ENCODE measurements around the gene PPP1R12B. TPM values are rescaled to one million over a fixed set of nuclear protein-coding genes. Genes with fewer than 3 reads are reported as not detected.
A peak's percentile ranks its signal among the peaks of the same experiment; 100 is the strongest.

PPP1R12B gene
- total and polyA plus RNA-seq, 2 experiments from 2014 or later = 13.2 to 13.8 TPM

GRCh38 chr1:202376247-202376646, 27.7 kb downstream of the PPP1R12B start:
- ATAC-seq = no peak
- DNase-seq (ENCODE audit: low spot score) = no peak
- H3K4me1 Mint-ChIP-seq = peaks cover 38% of the 10 kb centered on the region
- TF ChIP-seq EZH2 (IDR thresholded peaks at IDR 0.05; ENCODE audit: low read depth, unreplicated experiment) = no peak
- no peak for TF ChIP-seq CTCF (conservative IDR thresholded peaks at IDR 0.05; ENCODE audit: low read depth in 2 of 2)
- TF ChIP-seq POLR2AphosphoS5 (IDR thresholded peaks at IDR 0.05; ENCODE audit: low read depth) = no peak
- no peak for TF ChIP-seq REST (IDR thresholded peaks at IDR 0.05; ENCODE audit: unreplicated experiment)
- TF ChIP-seq CREB1 (CRISPR knock-in tag; IDR thresholded peaks at IDR 0.05; ENCODE audit: low read depth) = no peak
- TF ChIP-seq ZNF331 (CRISPR knock-in tag; IDR thresholded peaks at IDR 0.05; ENCODE audit: low read depth) = no peak
- TF ChIP-seq ETS1 (IDR thresholded peaks at IDR 0.05) = no peak
- TF ChIP-seq JUNB (IDR thresholded peaks at IDR 0.05; ENCODE audit: unreplicated experiment) = no peak
- TF ChIP-seq STAT1 (IDR thresholded peaks at IDR 0.05; ENCODE audit: unreplicated experiment) = no peak
- no peak for TF ChIP-seq ZNF114 (CRISPR knock-in tag; IDR thresholded peaks at IDR 0.05)
- TF ChIP-seq NANOG (IDR thresholded peaks at IDR 0.05; ENCODE audit: borderline replicate concordance) = no peak
- no peak for TF ChIP-seq EZH2phosphoT487 (IDR thresholded peaks at IDR 0.05; ENCODE audit: unreplicated experiment)
- TF ChIP-seq ZNF462 (CRISPR knock-in tag; IDR thresholded peaks at IDR 0.05) = no peak
- Histone ChIP-seq H3K4me1 (ENCODE audit: insufficient read depth) (peaks cover 23% of the 10 kb centered on the region), H4K20me1 (replicated peaks; ENCODE audit: insufficient read depth) (no peaks in the 10 kb centered on the region), H3K27me3 (ENCODE audit: insufficient read depth) (no peaks in the 10 kb centered on the region), H3F3A (replicated peaks; ENCODE audit: low read depth) (no peaks in the 10 kb centered on the region), H3K36me3 (ENCODE audit: insufficient read depth) (no peaks in the 10 kb centered on the region), H3K79me2 (replicated peaks; ENCODE audit: insufficient read depth) (peaks cover 9% of the 10 kb centered on the region), H3K27ac (ENCODE audit: low read depth) (no peak overlapping the region), H3K9me2 (ENCODE audit: insufficient read depth) (no peaks in the 10 kb centered on the region), H3K4me3 (no peak overlapping the region), H2AFZ (no peak overlapping the region), H3K4me2 (no peak overlapping the region)
- H3K9me3 Mint-ChIP-seq = peaks cover 3% of the 10 kb centered on the region; the same call in 1 of the 3 replicates
- H3K4me3 Mint-ChIP-seq = no peak overlapping the region
- H3K27me3 Mint-ChIP-seq (ENCODE audit: insufficient read depth, low read depth, poor library complexity) = peaks cover 5% of the 10 kb centered on the region
- 0 out of 2 replicates have a peak overlapping the region, but pooled peaks have one; percentile 40 for H3K27ac Mint-ChIP-seq
- peaks cover 6% of the 10 kb centered on the region; the same call in 2 of the 3 replicates for H3K36me3 Mint-ChIP-seq (ENCODE audit: low read depth)
